Stimulated activated CD4-positive, alpha-beta T cell treated with anti-CD3 and anti-CD28 coated beads, Interleukin-4, amount 100 ng/mL, for 4 hours (primary cell): Measurements from ENCODE around the gene TGIF2.
"Not testable (repeated sequence)": the region's sequence is repeated elsewhere in the genome, so short reads cannot be mapped to it uniquely, and the experiment has no call there.

Source experiments
- DNase-seq, 2 experiments: peaks; one replicate each; pipeline ENCODE4 v3.0.0-alpha.2; 2020

The TGIF2 gene

GRCh38 chr20:36620917-36621316 lies 47.5 kb downstream of the TGIF2 start:
- DNase-seq: no peak

GRCh38 chr20:36623444-36623843 lies 50.0 kb downstream of the TGIF2 start:
- no peak for DNase-seq

- no peak for DNase-seq
These were observed 50.9 kb downstream of the TGIF2 start for GRCh38 chr20:36624068-36624943.

GRCh38 chr20:36624944-36625324 lies 51.5 kb downstream of the TGIF2 start:
- no peak for DNase-seq

GRCh38 chr20:36628076-36628475 lies 54.7 kb downstream of the TGIF2 start:
- no peak for DNase-seq

- peak; percentile 26 to 30 for DNase-seq
These were observed 56.6 kb downstream of the TGIF2 start for GRCh38 chr20:36629719-36630681.

GRCh38 chr20:36631646-36632045 lies 58.2 kb downstream of the TGIF2 start:
- no peak for DNase-seq

GRCh38 chr20:36632147-36632486 lies 58.7 kb downstream of the TGIF2 start:
- DNase-seq: no peak

- no peak for DNase-seq
These were observed 59.3 kb downstream of the TGIF2 start for GRCh38 chr20:36632487-36633284.

GRCh38 chr20:36633285-36633772 lies 59.9 kb downstream of the TGIF2 start:
- no peak for DNase-seq

- DNase-seq: no peak
These were observed 60.9 kb downstream of the TGIF2 start for GRCh38 chr20:36634342-36634741.

GRCh38 chr20:36638876-36639400 lies 65.5 kb downstream of the TGIF2 start:
- not testable (repeated sequence) for DNase-seq

- DNase-seq: no peak
These were observed 68.1 kb downstream of the TGIF2 start for GRCh38 chr20:36641506-36641843.

- no peak for DNase-seq
These were observed 68.7 kb downstream of the TGIF2 start for GRCh38 chr20:36642136-36642535.
